ENCODE data around the gene RIMS3. TPM values are rescaled to one million over a fixed set of nuclear protein-coding genes. Genes with fewer than 3 reads are reported as not detected.

Gene RIMS3
- total RNA-seq (1 to 10 TPM; 4.4 to 5.0 TPM), polyA plus RNA-seq (ENCODE audit: insufficient read length in 6 of 6) (1 to 10 TPM; 1.3 to 2.1 (median 1.7) TPM)
- long read RNA-seq, donor 1: 0 reads
- long read RNA-seq, donor 2: 0 reads
- long read RNA-seq, donor 3: 0 reads
- long read RNA-seq, donor 4: 0 reads
- long read RNA-seq, donor 5, partial matches to known transcripts: 10 of 29 reads
- long read RNA-seq, donor 5, other reads (novel, unspliced or antisense): 19 of 29 reads
- long read RNA-seq, donor 6: 0 reads
- long read RNA-seq, donor 7, full-length matches to known transcripts: 1 of 1 reads
- long read RNA-seq, donor 7, partial matches to known transcripts: 0 of 1 reads
- long read RNA-seq, donor 7, other reads (novel, unspliced or antisense): 0 of 1 reads
- long read RNA-seq, donor 8, full-length matches to known transcripts: 1 of 1 reads
- long read RNA-seq, donor 8, partial matches to known transcripts: 0 of 1 reads
- long read RNA-seq, donor 8, other reads (novel, unspliced or antisense): 0 of 1 reads
- long read RNA-seq, donor 9: 0 reads
- long read RNA-seq, donor 10: 0 reads
- long read RNA-seq, donor 11, full-length matches to known transcripts: 1 of 1 reads
- long read RNA-seq, donor 11, partial matches to known transcripts: 0 of 1 reads
- long read RNA-seq, donor 11, other reads (novel, unspliced or antisense): 0 of 1 reads
- long read RNA-seq, donor 12: 0 reads

GRCh38 chr1:40665335-40666171 is at the start of gene RIMS3:
RIMS3 (minus strand) TSS chr1:40665682; CDS start chr1:40641925, 23,757 bp downstream.
- Histone ChIP-seq H3K9me3 (no peaks in the 10 kb centered on the region), H3K36me3 (no peaks in the 10 kb centered on the region), H3K4me1 (peaks cover 0 to 20% of the 10 kb centered on the region in 2 donors), H3K4me3 (peak within 1 kb of the TSS; percentile 54 to 67), H3K27me3 (no peaks in the 10 kb centered on the region), H3K27ac (no peak within 1 kb of the TSS)
- ATAC-seq (peak; percentile 95), DNase-seq (peak in 3 of 4 donors; percentile 58 to 97 (median 85))
- TF ChIP-seq, protein P1, sequence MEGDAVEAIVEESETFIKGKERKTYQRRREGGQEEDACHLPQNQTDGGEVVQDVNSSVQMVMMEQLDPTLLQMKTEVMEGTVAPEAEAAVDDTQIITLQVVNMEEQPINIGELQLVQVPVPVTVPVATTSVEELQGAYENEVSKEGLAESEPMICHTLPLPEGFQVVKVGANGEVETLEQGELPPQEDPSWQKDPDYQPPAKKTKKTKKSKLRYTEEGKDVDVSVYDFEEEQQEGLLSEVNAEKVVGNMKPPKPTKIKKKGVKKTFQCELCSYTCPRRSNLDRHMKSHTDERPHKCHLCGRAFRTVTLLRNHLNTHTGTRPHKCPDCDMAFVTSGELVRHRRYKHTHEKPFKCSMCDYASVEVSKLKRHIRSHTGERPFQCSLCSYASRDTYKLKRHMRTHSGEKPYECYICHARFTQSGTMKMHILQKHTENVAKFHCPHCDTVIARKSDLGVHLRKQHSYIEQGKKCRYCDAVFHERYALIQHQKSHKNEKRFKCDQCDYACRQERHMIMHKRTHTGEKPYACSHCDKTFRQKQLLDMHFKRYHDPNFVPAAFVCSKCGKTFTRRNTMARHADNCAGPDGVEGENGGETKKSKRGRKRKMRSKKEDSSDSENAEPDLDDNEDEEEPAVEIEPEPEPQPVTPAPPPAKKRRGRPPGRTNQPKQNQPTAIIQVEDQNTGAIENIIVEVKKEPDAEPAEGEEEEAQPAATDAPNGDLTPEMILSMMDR (IDR thresholded peaks at IDR 0.05): no peak
- intact Hi-C loops (cut with DNase I): loop anchor here in 1 of 2 donors (5.0 kb wide), 1 partner anchor 43 kb away; no protein-coding TSS in a partner anchor

GRCh38 chr1:40712997-40713396 is 47.5 kb upstream of the RIMS3 start:
- H3K36me3 ChIP-seq: no peaks in the 10 kb centered on the region
- intact Hi-C loops (cut with DNase I): no loop called here
- peak overlapping the region; percentile 79 to 86 for H3K27ac ChIP-seq
- no peaks in the 10 kb centered on the region for H3K9me3 ChIP-seq
- DNase-seq (peak in 1 of 4 donors; percentile 35), ATAC-seq (no peak)
- no peak overlapping the region for H3K4me3 ChIP-seq
- TF ChIP-seq, protein P1 (IDR thresholded peaks at IDR 0.05): no peak
- peaks cover 34 to 90% of the 10 kb centered on the region in 2 donors for H3K4me1 ChIP-seq
- H3K27me3 ChIP-seq: no peaks in the 10 kb centered on the region

- peak overlapping the region; percentile 79 to 86 for H3K27ac ChIP-seq
- intact Hi-C loops (cut with DNase I): no loop called here
- no peaks in the 10 kb centered on the region for H3K9me3 ChIP-seq
- H3K27me3 ChIP-seq: no peaks in the 10 kb centered on the region
- H3K36me3 ChIP-seq: no peaks in the 10 kb centered on the region
- DNase-seq (no peak), ATAC-seq (no peak)
- H3K4me1 ChIP-seq: peaks cover 31 to 88% of the 10 kb centered on the region in 2 donors
- TF ChIP-seq, protein P1 (IDR thresholded peaks at IDR 0.05): no peak
- no peak overlapping the region for H3K4me3 ChIP-seq
Observed at GRCh38 chr1:40712405-40712944, 47.0 kb upstream of the RIMS3 start.

GRCh38 chr1:40711465-40712404 is 46.3 kb upstream of the RIMS3 start:
- Histone ChIP-seq H3K4me3 (no peak overlapping the region), H3K9me3 (no peaks in the 10 kb centered on the region), H3K36me3 (no peaks in the 10 kb centered on the region), H3K27ac (peak overlapping the region; percentile 79 to 86), H3K27me3 (no peaks in the 10 kb centered on the region), H3K4me1 (peaks cover 31 to 85% of the 10 kb centered on the region in 2 donors)
- peak; percentile 45 for ATAC-seq
- DNase-seq: peak in 1 of 4 donors; percentile 47
- TF ChIP-seq, protein P1 (IDR thresholded peaks at IDR 0.05): no peak
- intact Hi-C loops (cut with DNase I): no loop called here
